Fibroblast of peridontal ligament (primary cell): ENCODE results near the gene ELMO1.

Experiments
- DNase-seq: peaks from one replicate; pipeline ENCODE4 v3.0.0-alpha.2; 2010; ENCODE audit errors: extremely low read depth

Gene ELMO1

GRCh38 chr7:37016064-37016878 lies 432.4 kb downstream of the ELMO1 start:
- no peak for DNase-seq

- DNase-seq: no peak
Measured at GRCh38 chr7:37015353-37016034, 433.2 kb downstream of the ELMO1 start.

GRCh38 chr7:37013771-37014170 lies 434.9 kb downstream of the ELMO1 start:
- DNase-seq: no peak

GRCh38 chr7:37011151-37011890 lies 437.3 kb downstream of the ELMO1 start:
- DNase-seq: no peak

- DNase-seq: no peak
Measured at GRCh38 chr7:37009125-37009675, 439.5 kb downstream of the ELMO1 start.

- no peak for DNase-seq
Measured at GRCh38 chr7:37007691-37008090, 441.0 kb downstream of the ELMO1 start.

GRCh38 chr7:37007268-37007667 lies 441.4 kb downstream of the ELMO1 start:
- no peak for DNase-seq

- no peak for DNase-seq
Measured at GRCh38 chr7:37006764-37007163, 441.9 kb downstream of the ELMO1 start.

- no peak for DNase-seq
Measured at GRCh38 chr7:37000511-37000910, 448.2 kb downstream of the ELMO1 start.

- DNase-seq: peak; percentile 14
Measured at GRCh38 chr7:36999626-37000485, 448.8 kb downstream of the ELMO1 start.

- DNase-seq: no peak
Measured at GRCh38 chr7:36995776-36996175, 452.9 kb downstream of the ELMO1 start.

- DNase-seq: no peak
Measured at GRCh38 chr7:36994456-36995112, 454.1 kb downstream of the ELMO1 start.

GRCh38 chr7:36986948-36987724 lies 461.5 kb downstream of the ELMO1 start:
- DNase-seq: peak; percentile 53

- no peak for DNase-seq
Measured at GRCh38 chr7:36986511-36986933, 462.1 kb downstream of the ELMO1 start.

- DNase-seq: no peak
Measured at GRCh38 chr7:36985866-36986400, 462.7 kb downstream of the ELMO1 start.

- no peak for DNase-seq
Measured at GRCh38 chr7:36985316-36985715, 463.3 kb downstream of the ELMO1 start.

GRCh38 chr7:36984710-36985312 lies 463.9 kb downstream of the ELMO1 start:
- DNase-seq: no peak

GRCh38 chr7:36984041-36984521 lies 464.6 kb downstream of the ELMO1 start:
- DNase-seq: no peak

GRCh38 chr7:36982766-36983165 lies 465.9 kb downstream of the ELMO1 start:
- no peak for DNase-seq
